Nasal cavity respiratory epithelium epithelial cell of viscerocranial mucosa (primary cell): ENCODE measurements around the gene ABCB11. TPM values are rescaled to one million over a fixed set of nuclear protein-coding genes. Genes with fewer than 3 reads are reported as not detected.

ENCODE experiments used
- total RNA-seq: library from RNA; depleted of rRNA; stranded (reverse); fragments of >200 nt; gene quantifications from 2 replicates; pipeline ENCODE4 v1.2.3, GENCODE V29; 2014

Gene ABCB11
- under 0.01 and 0.07 TPM in 2 replicates for total RNA-seq

GRCh38 chr2:169031202-169031601, at the start of gene ABCB11:
TSS of gene ABCB11 (minus strand) at chr2:169031324. CDS start at chr2:169018125, 13,199 bp downstream.

GRCh38 chr2:169069341-169069740, 38.2 kb upstream of the ABCB11 start, which contains the start of gene DHRS9:
TSS of gene DHRS9 (plus strand) at chr2:169069563. CDS start at chr2:169081582, 12,019 bp downstream.

GRCh38 chr2:168901003-168901402, 130.1 kb downstream of the ABCB11 start, which contains the start of gene G6PC2:
TSS of gene G6PC2 (plus strand) at chr2:168901291. CDS start at chr2:168901332, 41 bp downstream.

GRCh38 chr2:168890006-168890782, 140.9 kb downstream of the ABCB11 start, which contains the start of gene SPC25:
TSS of gene SPC25 (minus strand) at chr2:168890430. CDS start at chr2:168889519, 911 bp downstream.

Other genes starting within 250 kb of the ABCB11 start
- under 0.01 and 1.00 TPM in 2 replicates for gene NOSTRIN, start 228.7 kb downstream of the ABCB11 start, total RNA-seq
- not detected in 2 replicates for gene SPC25, start 140.9 kb downstream of the ABCB11 start, total RNA-seq
- gene G6PC2, start 130.0 kb downstream of the ABCB11 start, total RNA-seq = not detected in 2 replicates
- gene DHRS9, start 38.2 kb upstream of the ABCB11 start, total RNA-seq = 8.8 and 15.0 TPM in 2 replicates